Calu3 (cell line): Measurements from ENCODE around the gene OR1S1. TPM values are rescaled to one million over a fixed set of nuclear protein-coding genes. Genes with fewer than 3 reads are reported as not detected.
"Not testable (repeated sequence)": the region's sequence is repeated elsewhere in the genome, so short reads cannot be mapped to it uniquely, and the experiment has no call there.

Source experiments
- Bru-seq: library from RNA; stranded (reverse); fragments of 400-500 nt; gene quantifications from one replicate; lab custom pipeline; 2021; lab: Mats Ljungman, UMichigan
- BruChase-seq, 2 experiments: library from RNA; stranded (reverse); fragments of 400-500 nt; gene quantifications; one replicate each; lab custom pipeline; 2021; lab: Mats Ljungman, UMichigan
- BruUV-seq: library from RNA; stranded (reverse); fragments of 400-500 nt; replicated peaks from 2 replicates; lab custom pipeline; 2021; lab: Mats Ljungman, UMichigan
- CTCF ChIA-PET: fragments of 300-600 bp; sonication (Branson Sonifier 250); formaldehyde crosslinking; loops from one replicate; lab custom pipeline; 2022; ENCODE audit warnings: antibody characterized with exemption; lab: Charles Lee
- DNase-seq: peaks from one replicate; pipeline ENCODE4 v3.0.0; 2022
- H3K27ac Mint-ChIP-seq: one replicate; pipeline ENCODE4 v1.8.0; 2022; ENCODE audit warnings: mixed read lengths; ENCODE audit not compliant: unreplicated experiment
- H3K27me3 Mint-ChIP-seq: one replicate; pipeline ENCODE4 v1.8.0; 2022; ENCODE audit warnings: mixed read lengths; ENCODE audit not compliant: unreplicated experiment
- H3K36me3 Mint-ChIP-seq: one replicate; pipeline ENCODE4 v1.8.0; 2022; ENCODE audit warnings: mild to moderate bottlenecking, moderate library complexity, mixed read lengths; ENCODE audit not compliant: insufficient read depth, unreplicated experiment
- H3K4me1 Mint-ChIP-seq: one replicate; pipeline ENCODE4 v1.8.0; 2022; ENCODE audit warnings: mild to moderate bottlenecking, low read depth, mixed read lengths; ENCODE audit not compliant: unreplicated experiment
- H3K4me3 Mint-ChIP-seq: one replicate; pipeline ENCODE4 v1.8.0; 2022; ENCODE audit warnings: mild to moderate bottlenecking, low read depth, moderate library complexity, mixed read lengths; ENCODE audit not compliant: unreplicated experiment
- H3K9me3 Mint-ChIP-seq: one replicate; pipeline ENCODE4 v1.8.0; 2022; ENCODE audit warnings: low read depth, mixed read lengths; ENCODE audit not compliant: unreplicated experiment
- intact Hi-C: fragments of 100-400 bp; cut with micrococcal nuclease; formaldehyde crosslinking; loops from one replicate; pipeline ENCODE4 v1.10.0; 2022; ENCODE audit not compliant: unreplicated experiment
- long read RNA-seq: library from polyadenylated mRNA; stranded (forward); transcript quantifications from one replicate; pipeline ENCODE4 v2.0.0, GENCODE V29; 2022
- total RNA-seq: library from RNA; stranded (reverse); gene quantifications from 2 replicates; pipeline ENCODE4 v1.2.3, GENCODE V29; 2022
- TF ChIP-seq, protein P1 (sequence below): fragments of 200-600 bp; IDR thresholded peaks from one replicate; pipeline ENCODE4 v1.8.0; 2022; ENCODE audit warnings: antibody characterized with exemption; ENCODE audit not compliant: unreplicated experiment

OR1S1 gene
- total RNA-seq (not detected in 2 replicates), Bru-seq, nascent RNA (not detected), BruChase-seq, experiment 1, labeled RNA remaining after a 6-hour chase (not detected), BruChase-seq, experiment 2, labeled RNA remaining after a 2-hour chase (not detected)
- long read RNA-seq, result 0 reads

DNA sequence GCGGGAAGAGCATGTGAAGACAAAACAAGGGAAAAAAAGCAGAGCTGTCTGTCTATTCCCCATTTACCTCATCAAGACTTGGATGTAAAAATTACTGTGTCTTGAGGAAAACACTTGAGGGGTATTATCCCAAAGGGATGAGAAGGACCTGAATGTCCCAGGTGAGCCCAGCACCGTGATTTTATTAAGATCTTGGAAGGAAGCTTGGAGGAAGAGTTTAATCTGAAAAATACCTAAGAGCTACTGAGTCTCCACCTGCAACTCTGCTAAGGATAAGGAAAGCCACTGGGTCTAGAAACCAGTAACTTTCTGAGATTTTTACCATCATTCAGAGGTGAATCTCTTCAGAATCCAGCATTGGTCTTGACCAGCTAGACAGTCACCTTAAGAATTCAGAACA lies at the start of gene OR1S1:
OR1S1 (plus strand) TSS at position 301 of the 400 bp plus-strand sequence.
- intact Hi-C loops, H3K27me3 Mint-ChIP-seq, H3K9me3 Mint-ChIP-seq, BruUV-seq, H3K4me1 Mint-ChIP-seq, CTCF ChIA-PET, H3K4me3 Mint-ChIP-seq, H3K36me3 Mint-ChIP-seq, H3K27ac Mint-ChIP-seq, DNase-seq: not testable (repeated sequence)

DNA sequence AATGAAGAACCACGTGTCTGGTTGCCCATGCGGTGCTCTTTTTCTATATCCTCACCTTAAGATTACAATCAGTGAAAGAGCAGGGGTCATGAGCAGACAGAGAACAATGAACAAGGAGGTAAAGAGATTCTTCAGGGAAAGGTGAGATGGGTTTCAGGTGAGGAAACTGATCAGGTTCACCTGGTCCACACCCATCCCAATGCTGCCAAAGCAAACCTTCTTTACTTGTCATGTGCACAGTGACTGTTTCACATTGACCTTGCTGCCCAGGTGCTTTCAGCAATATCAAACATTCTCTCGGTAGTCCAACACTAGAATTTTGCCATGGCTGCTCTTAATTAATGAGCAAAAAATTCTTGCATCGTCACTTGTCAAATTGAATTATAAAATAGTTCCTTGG lies 48.1 kb upstream of the OR1S1 start:
- BruUV-seq, result no TSS peak
- DNase-seq, result no peak
- H3K27ac Mint-ChIP-seq, result no peak overlapping the region
- H3K27me3 Mint-ChIP-seq, result no peaks in the 10 kb centered on the region
- no peaks in the 10 kb centered on the region for H3K36me3 Mint-ChIP-seq
- H3K4me3 Mint-ChIP-seq, result no peak overlapping the region
- peaks cover 8% of the 10 kb centered on the region for H3K4me1 Mint-ChIP-seq
- TF ChIP-seq, protein P1, sequence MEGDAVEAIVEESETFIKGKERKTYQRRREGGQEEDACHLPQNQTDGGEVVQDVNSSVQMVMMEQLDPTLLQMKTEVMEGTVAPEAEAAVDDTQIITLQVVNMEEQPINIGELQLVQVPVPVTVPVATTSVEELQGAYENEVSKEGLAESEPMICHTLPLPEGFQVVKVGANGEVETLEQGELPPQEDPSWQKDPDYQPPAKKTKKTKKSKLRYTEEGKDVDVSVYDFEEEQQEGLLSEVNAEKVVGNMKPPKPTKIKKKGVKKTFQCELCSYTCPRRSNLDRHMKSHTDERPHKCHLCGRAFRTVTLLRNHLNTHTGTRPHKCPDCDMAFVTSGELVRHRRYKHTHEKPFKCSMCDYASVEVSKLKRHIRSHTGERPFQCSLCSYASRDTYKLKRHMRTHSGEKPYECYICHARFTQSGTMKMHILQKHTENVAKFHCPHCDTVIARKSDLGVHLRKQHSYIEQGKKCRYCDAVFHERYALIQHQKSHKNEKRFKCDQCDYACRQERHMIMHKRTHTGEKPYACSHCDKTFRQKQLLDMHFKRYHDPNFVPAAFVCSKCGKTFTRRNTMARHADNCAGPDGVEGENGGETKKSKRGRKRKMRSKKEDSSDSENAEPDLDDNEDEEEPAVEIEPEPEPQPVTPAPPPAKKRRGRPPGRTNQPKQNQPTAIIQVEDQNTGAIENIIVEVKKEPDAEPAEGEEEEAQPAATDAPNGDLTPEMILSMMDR, result no peak
- H3K9me3 Mint-ChIP-seq, result no peaks in the 10 kb centered on the region
- intact Hi-C loops, result no loop called here
- CTCF ChIA-PET, result no interaction called here

DNA sequence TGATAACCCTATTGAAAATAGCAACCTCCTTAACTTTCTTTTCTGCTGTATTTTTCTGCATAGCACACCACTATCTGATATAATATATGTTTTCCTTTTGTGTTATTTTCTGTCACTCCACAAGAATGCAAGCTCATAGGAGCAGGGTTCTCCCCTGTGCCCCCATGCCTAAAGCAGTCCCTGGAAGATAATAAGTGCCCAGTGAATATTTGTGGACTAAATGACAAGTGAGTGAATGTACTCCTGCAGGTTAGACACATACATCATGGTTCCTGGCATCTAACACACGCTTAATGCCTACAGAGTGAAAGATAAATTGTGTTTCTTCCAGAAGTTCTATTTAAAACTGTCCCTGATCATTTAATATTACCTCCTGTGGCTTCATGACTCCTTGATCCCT lies 47.5 kb upstream of the OR1S1 start:
- Mint-ChIP-seq H3K27me3 (no peaks in the 10 kb centered on the region), H3K4me1 (peaks cover 8% of the 10 kb centered on the region), H3K36me3 (no peaks in the 10 kb centered on the region), H3K4me3 (no peak overlapping the region), H3K27ac (no peak overlapping the region), H3K9me3 (no peaks in the 10 kb centered on the region)
- TF ChIP-seq, protein P1, result no peak
- BruUV-seq, result no TSS peak
- intact Hi-C loops, result no loop called here
- DNase-seq, result no peak
- CTCF ChIA-PET, result no interaction called here

DNA sequence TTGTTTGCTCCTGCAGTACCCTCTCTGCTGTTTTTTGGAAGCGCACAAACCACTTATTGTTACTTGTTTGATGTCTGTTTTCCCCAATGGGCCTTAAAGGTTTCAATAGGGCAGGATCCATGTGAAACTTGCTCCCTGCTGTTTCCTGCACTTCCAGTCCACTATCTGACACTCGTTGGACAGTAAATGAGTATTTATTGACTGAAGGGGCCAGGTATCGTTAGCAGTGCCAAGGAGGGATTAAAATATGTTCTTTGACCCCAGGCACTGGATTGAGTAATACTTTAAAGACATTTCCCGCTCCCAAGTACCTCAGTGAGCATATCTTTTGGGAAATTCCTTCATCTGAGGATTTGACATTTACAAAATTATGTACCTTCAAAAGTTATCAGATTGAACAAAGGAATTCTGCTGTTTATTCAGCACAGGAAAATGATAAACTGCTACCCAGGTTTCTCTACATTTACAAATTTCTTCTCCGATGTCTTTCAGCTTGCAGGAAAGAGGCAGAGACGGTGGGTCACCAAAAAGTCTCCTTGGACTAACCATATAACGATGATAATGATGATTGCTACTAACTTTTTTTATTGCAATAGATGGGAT lies 46.9 kb upstream of the OR1S1 start:
- H3K4me1 Mint-ChIP-seq, result peaks cover 8% of the 10 kb centered on the region
- no peak overlapping the region for H3K27ac Mint-ChIP-seq
- H3K4me3 Mint-ChIP-seq, result no peak overlapping the region
- no peaks in the 10 kb centered on the region for H3K36me3 Mint-ChIP-seq
- intact Hi-C loops, result no loop called here
- TF ChIP-seq, protein P1, result no peak
- CTCF ChIA-PET, result no interaction called here
- H3K9me3 Mint-ChIP-seq, result no peaks in the 10 kb centered on the region
- no peak for DNase-seq
- no TSS peak for BruUV-seq
- no peaks in the 10 kb centered on the region for H3K27me3 Mint-ChIP-seq

DNA sequence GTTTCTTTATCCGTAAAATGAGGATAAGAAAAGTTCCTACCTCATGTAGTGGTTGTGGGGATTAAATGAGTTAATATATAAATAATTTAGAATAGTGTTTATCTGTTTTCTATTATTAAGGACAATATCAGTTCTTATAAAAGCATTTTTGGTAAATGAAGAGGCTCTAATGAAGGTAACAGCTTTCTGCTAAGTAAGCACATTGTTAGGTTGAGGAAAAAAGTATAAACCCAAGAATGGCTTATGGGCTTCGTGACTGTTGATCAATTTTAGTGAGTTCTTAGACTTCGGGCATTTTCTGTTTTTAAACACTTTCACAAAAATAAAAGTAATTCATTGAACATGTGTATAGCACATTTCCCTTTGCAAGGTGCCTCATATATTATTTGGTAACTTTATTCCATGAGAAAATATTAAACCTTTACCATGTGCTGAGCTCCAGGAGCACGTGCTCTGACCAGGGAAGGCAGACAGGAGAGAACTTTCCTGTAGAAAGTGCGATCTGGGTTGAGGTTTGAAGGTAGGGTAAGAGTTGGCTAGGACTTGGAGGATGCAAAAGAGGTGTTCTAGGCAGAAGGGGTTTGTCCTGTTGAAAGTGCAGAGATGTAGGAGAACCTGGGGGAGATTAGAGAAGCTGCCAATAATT lies 35.0 kb upstream of the OR1S1 start:
- BruUV-seq, result no TSS peak
- H3K4me1 Mint-ChIP-seq, result no peaks in the 10 kb centered on the region
- H3K27me3 Mint-ChIP-seq, result no peaks in the 10 kb centered on the region
- no peak overlapping the region for H3K27ac Mint-ChIP-seq
- CTCF ChIA-PET, result no interaction called here
- no peaks in the 10 kb centered on the region for H3K36me3 Mint-ChIP-seq
- DNase-seq, result no peak
- intact Hi-C loops, result no loop called here
- H3K4me3 Mint-ChIP-seq, result no peak overlapping the region
- peaks cover 4% of the 10 kb centered on the region for H3K9me3 Mint-ChIP-seq
- TF ChIP-seq, protein P1, result no peak
